NK-92 (cell line): Measurements from ENCODE around the gene CGRRF1.
A peak's percentile ranks its signal among the peaks of the same experiment; 100 is the strongest.

Experiments used
- DNase-seq: peaks from one replicate; lab custom pipeline; 2025; ENCODE audit not compliant: unreplicated experiment; lab: John Stamatoyannopoulos, UW

Gene CGRRF1, protein sequence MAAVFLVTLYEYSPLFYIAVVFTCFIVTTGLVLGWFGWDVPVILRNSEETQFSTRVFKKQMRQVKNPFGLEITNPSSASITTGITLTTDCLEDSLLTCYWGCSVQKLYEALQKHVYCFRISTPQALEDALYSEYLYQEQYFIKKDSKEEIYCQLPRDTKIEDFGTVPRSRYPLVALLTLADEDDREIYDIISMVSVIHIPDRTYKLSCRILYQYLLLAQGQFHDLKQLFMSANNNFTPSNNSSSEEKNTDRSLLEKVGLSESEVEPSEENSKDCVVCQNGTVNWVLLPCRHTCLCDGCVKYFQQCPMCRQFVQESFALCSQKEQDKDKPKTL

DNA sequence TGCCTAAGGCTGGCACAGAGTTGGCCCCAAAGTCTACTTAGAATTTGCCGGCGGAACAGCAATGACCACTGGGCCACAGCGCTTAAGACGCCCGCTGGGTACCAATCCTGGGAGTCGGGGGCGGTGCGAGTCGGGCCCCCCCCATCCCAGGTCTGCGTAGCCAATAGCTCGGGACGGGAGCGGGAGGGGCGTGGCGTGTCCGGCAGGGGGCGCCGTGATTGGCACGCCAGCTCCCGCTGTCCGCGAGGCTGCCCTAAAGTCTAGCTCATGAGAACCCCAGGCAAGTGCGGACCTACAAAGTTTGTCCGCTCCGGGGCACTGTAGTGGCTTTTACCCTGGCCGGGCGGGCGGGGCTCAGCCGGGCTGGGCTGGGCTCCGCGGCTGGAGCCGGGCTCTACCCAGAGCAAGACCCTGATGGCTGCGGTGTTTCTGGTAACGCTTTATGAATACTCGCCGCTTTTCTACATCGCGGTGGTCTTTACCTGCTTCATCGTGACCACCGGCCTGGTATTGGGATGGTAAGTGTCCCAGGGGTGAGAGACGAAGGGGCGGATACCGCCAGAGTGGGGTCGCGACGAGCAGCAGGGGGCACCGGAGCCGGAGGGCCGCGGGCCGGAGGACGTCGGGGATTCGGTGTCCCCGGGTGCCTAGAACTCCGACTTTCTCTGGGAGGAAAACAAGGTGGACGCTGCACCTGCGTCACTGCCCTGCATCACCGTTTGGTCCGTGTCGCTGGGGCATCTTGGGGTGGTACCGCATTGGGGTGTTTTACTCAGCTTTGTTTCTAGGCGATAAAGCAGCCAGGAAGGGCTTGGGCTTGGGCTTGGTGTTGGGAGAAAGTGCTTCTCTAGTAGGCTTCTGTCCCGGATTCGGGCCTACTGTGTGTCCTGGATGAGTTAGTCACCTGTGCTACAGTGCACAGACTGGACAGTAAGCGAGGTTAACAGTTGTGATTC, at the start of gene CGRRF1:
Gene CGRRF1, plus strand, starts transcription at position 361 of the 956 bp plus-strand sequence. Its CDS starts 54 bp downstream, at position 415.
- peak; percentile 73 for DNase-seq

DNA sequence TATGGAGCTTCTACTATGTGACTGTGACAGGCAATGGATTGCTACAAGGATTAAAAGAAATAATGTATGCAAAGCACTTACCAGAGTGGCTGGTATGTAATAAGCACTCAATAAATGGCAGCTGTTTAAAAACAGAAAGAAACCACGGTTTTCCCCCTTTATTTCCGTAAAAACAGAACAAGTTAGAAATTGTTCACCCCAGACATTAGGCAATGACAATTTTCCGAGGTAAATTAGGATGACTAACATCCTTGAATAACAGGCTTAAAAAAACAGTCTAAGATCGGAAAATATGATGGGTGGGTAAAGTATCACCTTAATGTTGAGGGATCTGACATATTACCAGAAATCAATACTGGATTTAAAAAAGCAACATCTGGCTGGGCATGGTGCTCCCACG, 47.7 kb upstream of the CGRRF1 start:
- no peak for DNase-seq

DNA sequence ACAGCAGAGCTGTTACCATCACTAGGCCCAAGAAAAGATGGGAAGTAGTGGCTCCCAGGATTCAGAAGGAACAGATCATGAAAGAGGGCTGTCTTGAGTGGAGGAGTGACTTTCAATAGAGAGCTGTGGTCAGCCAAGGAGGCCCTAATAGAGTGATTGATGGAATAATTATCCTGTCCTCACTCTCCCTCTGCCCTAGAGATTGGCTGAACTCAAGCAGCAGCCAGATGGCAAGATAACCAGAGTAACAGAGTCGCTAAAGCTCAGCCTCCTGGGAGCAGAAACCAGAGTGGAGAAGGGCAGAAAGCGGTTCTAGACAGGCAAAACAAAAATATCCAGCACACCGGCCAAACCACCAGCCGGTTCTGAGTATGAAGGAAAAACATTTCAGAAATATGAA, 44.1 kb upstream of the CGRRF1 start:
- DNase-seq = no peak

- no peak for DNase-seq
Observed at GRCh38 chr14:54467280-54467679, 42.4 kb upstream of the CGRRF1 start.

GRCh38 chr14:54470701-54471100, 39.0 kb upstream of the CGRRF1 start:
- DNase-seq = no peak

DNA sequence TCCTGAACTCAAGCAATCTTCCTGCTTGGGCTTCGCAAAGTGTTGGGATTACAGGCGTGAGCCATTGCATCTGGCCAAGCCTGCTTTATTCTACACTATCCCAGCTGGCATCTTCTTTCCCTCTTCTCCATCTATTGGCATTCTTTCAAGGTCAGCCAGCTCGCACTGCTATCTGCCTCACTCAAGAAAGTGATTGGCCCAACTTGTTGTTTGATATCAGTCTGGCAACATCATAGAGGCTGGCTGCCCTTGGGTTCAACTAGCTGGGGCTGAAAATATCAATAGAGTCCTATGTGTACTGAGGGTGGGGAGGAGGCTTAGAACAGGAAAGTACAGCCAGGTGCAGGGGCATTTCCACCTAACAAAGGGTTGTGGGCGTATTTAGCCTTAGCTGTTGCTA, 38.1 kb upstream of the CGRRF1 start:
- no peak for DNase-seq

- no peak for DNase-seq
Observed at GRCh38 chr14:54472315-54472714, 37.4 kb upstream of the CGRRF1 start.

DNA sequence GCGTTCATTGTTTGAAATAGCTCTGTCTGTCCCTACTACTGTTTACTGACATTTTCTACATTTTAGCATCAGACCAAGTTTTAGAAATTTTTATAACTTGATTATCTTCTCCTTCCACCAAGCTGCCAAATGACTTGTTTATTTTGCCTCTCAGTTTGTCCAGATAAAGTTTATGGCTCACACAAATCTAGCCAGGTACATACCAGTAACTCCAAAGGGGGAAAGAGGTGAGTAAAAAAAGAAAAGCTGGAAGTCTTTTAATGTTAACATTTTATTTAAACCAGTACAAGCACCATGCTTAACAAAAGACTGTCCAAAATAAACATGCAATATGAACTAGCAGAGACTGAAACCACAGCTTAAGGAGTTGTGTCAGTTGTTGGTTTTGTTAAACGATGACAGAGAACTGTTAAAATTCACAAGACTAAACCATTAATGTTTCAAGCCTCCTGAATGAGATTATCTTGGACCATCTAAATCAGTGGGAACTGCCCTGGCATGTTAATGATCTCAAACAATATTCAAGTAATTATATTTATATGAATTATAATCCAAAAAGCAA, 35.4 kb upstream of the CGRRF1 start:
- no peak for DNase-seq

GRCh38 chr14:54475187-54475899, 34.4 kb upstream of the CGRRF1 start:
- DNase-seq = no peak

- no peak for DNase-seq
Observed at GRCh38 chr14:54475911-54476310, 33.8 kb upstream of the CGRRF1 start.

GRCh38 chr14:54478636-54479215, 31.0 kb upstream of the CGRRF1 start:
- no peak for DNase-seq

GRCh38 chr14:54480830-54481562, 28.7 kb upstream of the CGRRF1 start:
- DNase-seq = no peak

GRCh38 chr14:54481695-54482094, 28.0 kb upstream of the CGRRF1 start:
- no peak for DNase-seq

- no peak for DNase-seq
Observed at GRCh38 chr14:54483073-54483745, 26.5 kb upstream of the CGRRF1 start.

- no peak for DNase-seq
Observed at GRCh38 chr14:54483846-54484245, 25.9 kb upstream of the CGRRF1 start.

DNA sequence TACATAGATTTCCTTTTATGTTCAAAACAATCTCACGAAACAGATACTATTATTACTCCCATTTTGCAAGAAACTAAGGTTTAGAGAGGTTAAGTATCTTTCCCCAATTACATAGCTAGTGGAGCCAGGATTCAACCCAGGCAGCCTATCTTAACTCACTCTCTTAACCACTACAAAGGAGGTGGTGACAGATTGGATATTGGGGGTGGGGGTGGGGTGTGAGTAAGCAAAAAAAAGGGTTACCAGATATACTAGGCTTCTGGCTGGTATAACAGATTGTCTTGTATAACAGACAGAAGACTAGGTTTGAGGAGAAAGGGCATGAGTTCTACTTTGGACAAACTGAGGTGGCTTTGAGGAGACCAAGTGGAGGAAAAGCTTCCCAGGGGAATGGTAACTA, 23.0 kb upstream of the CGRRF1 start:
- no peak for DNase-seq

- DNase-seq = no peak
Observed at GRCh38 chr14:54487771-54488170, 21.9 kb upstream of the CGRRF1 start.

- no peak for DNase-seq
Observed at GRCh38 chr14:54488318-54488645, 21.4 kb upstream of the CGRRF1 start.

DNA sequence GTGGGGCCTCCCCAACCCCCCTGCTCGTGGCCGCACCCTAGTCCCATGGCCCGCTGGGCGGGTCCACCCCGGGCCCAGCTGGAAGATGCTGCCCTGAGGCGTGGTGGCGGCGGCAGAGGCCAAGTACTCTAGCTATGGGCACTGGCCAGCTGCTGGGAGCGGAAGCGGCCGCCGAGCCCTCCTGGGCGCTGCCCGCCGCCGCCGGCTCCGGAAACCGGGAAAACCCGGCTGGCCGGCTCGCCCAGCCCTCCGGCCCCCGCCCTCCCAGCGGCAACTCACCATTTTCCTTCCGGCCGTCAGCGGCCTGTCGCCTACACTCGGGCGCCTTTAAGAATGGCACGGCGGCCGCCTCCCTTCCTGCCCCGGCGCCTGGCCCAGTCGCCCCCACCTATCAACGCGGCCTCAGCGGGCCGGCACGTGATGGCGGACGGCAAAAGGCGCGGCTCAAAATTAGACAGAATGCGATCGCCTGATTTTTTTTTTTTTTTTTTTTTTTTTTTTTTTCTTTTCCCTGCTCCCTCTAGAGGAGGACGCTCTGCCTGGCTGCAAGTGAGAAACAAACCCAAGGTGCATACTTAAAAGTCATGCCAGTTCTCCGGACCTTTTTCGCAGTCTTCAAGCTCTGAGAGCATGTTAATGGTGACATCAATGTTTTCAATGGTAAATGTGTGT, 20.9 kb upstream of the CGRRF1 start, which contains the start of gene GMFB:
Gene GMFB, minus strand, starts transcription at position 335 of the 672 bp plus-strand sequence. Its CDS starts 53 bp downstream, at position 282.
- DNase-seq = peak; percentile 20
